ENCODE data around the gene HAPLN3. TPM values are rescaled to one million over a fixed set of nuclear protein-coding genes. Genes with fewer than 3 reads are reported as not detected.

Gene HAPLN3
- total RNA-seq, 1 experiment from 2014 or later = 42.4 TPM

GRCh38 chr15:88852476-88852875, 42.9 kb downstream of the HAPLN3 start:
- Histone ChIP-seq H3K4me2 (ENCODE audit: insufficient read depth, insufficient read length, low read length) (no peak overlapping the region), H3K23me2 (ENCODE audit: insufficient read length, low read depth, low read length, poor library complexity, severe bottlenecking) (no peaks in the 10 kb centered on the region)

More at GRCh38 chr15:88852476-88852875, 42.9 kb downstream of the HAPLN3 start:
- H3K9ac ChIP-seq (ENCODE audit: extremely low read depth, insufficient read length, low read length) = no peak overlapping the region
- H3K27ac ChIP-seq (ENCODE audit: insufficient read length, low read depth, low read length) = no peak overlapping the region
- H4K91ac ChIP-seq (ENCODE audit: insufficient read length, low read depth, low read length) = no peak overlapping the region
- H2BK5ac ChIP-seq (ENCODE audit: insufficient read length, low read length) = no peak overlapping the region
- no peaks in the 10 kb centered on the region for H3K79me2 ChIP-seq (ENCODE audit: insufficient read depth, low read length)
- H4K20me1 ChIP-seq (ENCODE audit: control insufficient read depth, insufficient read depth, insufficient read length) = no peaks in the 10 kb centered on the region
- H2BK20ac ChIP-seq (ENCODE audit: low read depth, low read length, poor library complexity, severe bottlenecking) = no peak overlapping the region
- no peak overlapping the region for H2BK15ac ChIP-seq (ENCODE audit: low read depth, low read length)
- H3K27ac Mint-ChIP-seq = no peak overlapping the region
- H3T11ph ChIP-seq (ENCODE audit: low read length) = no peak overlapping the region
- TF ChIP-seq CTCF (conservative IDR thresholded peaks at IDR 0.05) = no peak
- peaks cover 16% of the 10 kb centered on the region in 2 experiments for H3K9me3 Mint-ChIP-seq
- no peak overlapping the region for H2BK12ac ChIP-seq (ENCODE audit: insufficient read length, low read depth, low read length)
- no peak overlapping the region for H3K18ac ChIP-seq (ENCODE audit: insufficient read length, low read depth, low read length)
- no peaks in the 10 kb centered on the region for H3K79me1 ChIP-seq (ENCODE audit: insufficient read depth, low read depth, low read length, poor library complexity, severe bottlenecking)
- no peak overlapping the region for H3K23ac ChIP-seq (ENCODE audit: insufficient read length, low read depth, low read length)
- peaks cover 10% of the 10 kb centered on the region for H3K9me3 ChIP-seq (ENCODE audit: control insufficient read depth, low read depth, low read length)
- no peaks in the 10 kb centered on the region for H3K4me1 Mint-ChIP-seq
- H3K4me3 Mint-ChIP-seq = no peak overlapping the region
- DNase-seq = no peak
- H2AFZ ChIP-seq (ENCODE audit: low read length) = no peak overlapping the region
- no peak overlapping the region for H3K56ac ChIP-seq (ENCODE audit: insufficient read length, low read depth, low read length)
- H4K5ac ChIP-seq (ENCODE audit: insufficient read length, low read depth, low read length) = no peak overlapping the region
- H2BK120ac ChIP-seq (ENCODE audit: low read depth, low read length, poor library complexity, severe bottlenecking) = no peak overlapping the region
- H3K4ac ChIP-seq (ENCODE audit: low read depth, low read length) = no peak overlapping the region
- H3K4me1 ChIP-seq (ENCODE audit: insufficient read depth, low read length) = no peaks in the 10 kb centered on the region
- no peaks in the 10 kb centered on the region for H3K27me3 ChIP-seq (ENCODE audit: insufficient read depth, low read length)
- H3K27me3 Mint-ChIP-seq (ENCODE audit: low read depth) = peaks cover 12% of the 10 kb centered on the region
- H2AK5ac ChIP-seq (ENCODE audit: insufficient read length, low read length) = no peak overlapping the region
- H4K8ac ChIP-seq (replicated peaks; ENCODE audit: insufficient read length, low read depth, low read length) = no peak overlapping the region
- peaks cover 0 to 9% (median 6%) of the 10 kb centered on the region in 3 experiments; a peak in 3 of 7 replicates for H3K36me3 Mint-ChIP-seq (ENCODE audit: insufficient read depth in 1 of 3, low read depth in 3 of 3)
- no peak overlapping the region for H3K14ac ChIP-seq (ENCODE audit: insufficient read depth, low read length)
